Lung microvascular endothelial cell (primary cell): ENCODE data around the gene SERPINB6. TPM values are rescaled to one million over a fixed set of nuclear protein-coding genes. Genes with fewer than 3 reads are reported as not detected.
"Not testable (repeated sequence)": the region's sequence is repeated elsewhere in the genome, so short reads cannot be mapped to it uniquely, and the experiment has no call there.

Experiments used
- DNase-seq, 2 donors: peaks; one replicate each; pipeline versions ENCODE4 v3.0.0 to v3.0.0-alpha.2; 2010; ENCODE audit warnings: low read depth in 2 of 2
- total RNA-seq: library from RNA; depleted of rRNA; stranded (reverse); fragments of >200 nt; gene quantifications from 2 replicates; pipeline ENCODE4 v1.2.1, GENCODE V29; 2014

The SERPINB6 gene
- total RNA-seq, 1 donor from 2014 or later, result 79.0 TPM

- DNase-seq, result peak; percentile 86 to 93
These were observed 28.5 kb upstream of the SERPINB6 start, which contains the start of gene NQO2 for GRCh38 chr6:2999618-3000557. TSS of gene NQO2 (plus strand) at chr6:2999894. CDS start at chr6:3006553, 6,659 bp downstream.

- DNase-seq, result peak in 1 of 2 donors; percentile 74
These were observed 27.7 kb upstream of the SERPINB6 start for GRCh38 chr6:2998998-2999617.

GRCh38 chr6:2998249-2998997, 27.1 kb upstream of the SERPINB6 start:
- not testable (repeated sequence) for DNase-seq

GRCh38 chr6:2993755-2994317, 22.5 kb upstream of the SERPINB6 start:
- DNase-seq, result no peak

GRCh38 chr6:2992330-2992979, 21.1 kb upstream of the SERPINB6 start:
- DNase-seq, result no peak

- no peak for DNase-seq
These were observed 19.7 kb upstream of the SERPINB6 start for GRCh38 chr6:2990932-2991506.

- DNase-seq, result peak; percentile 37 to 42
These were observed 19.0 kb upstream of the SERPINB6 start for GRCh38 chr6:2990248-2990931.

- peak; percentile 96 to 99 for DNase-seq
These were observed 18.2 kb upstream of the SERPINB6 start for GRCh38 chr6:2989332-2990247.

- DNase-seq, result peak; percentile 92 to 97
These were observed 17.3 kb upstream of the SERPINB6 start for GRCh38 chr6:2988426-2989331.

GRCh38 chr6:2988094-2988425, 16.7 kb upstream of the SERPINB6 start:
- DNase-seq, result no peak

- DNase-seq, result peak in 1 of 2 donors; percentile 54
These were observed 15.4 kb upstream of the SERPINB6 start for GRCh38 chr6:2986722-2987221.

GRCh38 chr6:2984738-2985406, 13.5 kb upstream of the SERPINB6 start:
- no peak for DNase-seq

- DNase-seq, result peak in 1 of 2 donors; percentile 29
These were observed 11.2 kb upstream of the SERPINB6 start for GRCh38 chr6:2982426-2983117.

GRCh38 chr6:2980465-2980855, 9.1 kb upstream of the SERPINB6 start:
- no peak for DNase-seq

- no peak for DNase-seq
These were observed 8.6 kb upstream of the SERPINB6 start for GRCh38 chr6:2979819-2980464.

- no peak for DNase-seq
These were observed 7.6 kb upstream of the SERPINB6 start for GRCh38 chr6:2978923-2979322.
